HK-2 (cell line): ENCODE data around the gene CFAP74.
"Not testable (repeated sequence)": the region's sequence is repeated elsewhere in the genome, so short reads cannot be mapped to it uniquely, and the experiment has no call there.

ENCODE experiments used
- DNase-seq: peaks from one replicate; pipeline ENCODE4 v3.0.0-alpha.2; 2018; ENCODE audit not compliant: unreplicated experiment

Gene CFAP74

DNA sequence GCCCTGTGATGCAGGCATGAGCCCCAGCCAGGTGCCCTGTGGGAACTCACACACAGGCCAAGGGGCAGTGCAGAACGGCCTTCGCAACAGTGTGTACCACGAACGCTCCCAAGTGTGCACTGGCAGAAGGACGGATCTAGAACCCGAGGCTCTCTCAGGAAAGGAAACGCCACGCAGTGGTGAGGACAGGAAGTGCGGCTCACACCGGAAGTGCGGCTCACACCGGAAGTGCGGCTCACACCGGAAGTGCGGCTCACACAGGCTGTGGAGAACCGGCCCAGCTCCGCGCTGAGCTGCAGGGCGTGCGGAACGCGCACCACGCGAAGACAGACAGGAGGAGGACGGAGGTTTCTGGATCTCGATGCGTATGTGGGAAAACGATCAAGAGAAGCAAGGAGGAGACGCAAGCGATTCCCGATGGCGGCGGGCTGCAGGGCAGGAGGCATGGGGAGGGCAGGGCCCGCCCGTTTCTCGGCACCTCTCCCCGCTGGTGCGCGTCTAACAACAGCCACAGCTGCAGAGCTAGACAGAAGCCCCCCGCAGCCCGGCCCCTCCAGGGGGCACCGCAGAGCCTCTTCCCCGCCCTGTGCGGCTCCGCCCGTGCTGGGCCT, 48.6 kb downstream of the CFAP74 start:
- no peak for DNase-seq

DNA sequence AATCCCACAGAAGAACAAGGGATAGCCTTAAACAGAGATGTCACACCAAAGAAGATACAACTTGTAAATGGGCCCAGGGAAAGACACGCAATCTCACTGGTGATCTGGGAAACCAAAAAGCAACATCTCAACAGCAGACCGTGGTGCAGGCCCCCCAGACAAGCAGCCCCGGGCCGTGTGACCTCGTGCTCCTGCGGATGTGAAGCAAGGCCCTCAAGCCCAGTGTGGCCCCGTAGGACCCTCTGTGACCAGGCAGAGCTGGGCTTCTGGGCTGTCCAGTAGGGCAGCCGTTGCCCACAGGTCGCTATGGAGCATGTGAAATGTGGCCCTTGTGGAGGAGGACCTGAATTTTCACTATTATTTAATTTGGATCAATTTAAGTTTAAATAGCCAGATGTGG, 49.6 kb downstream of the CFAP74 start:
- no peak for DNase-seq

DNA sequence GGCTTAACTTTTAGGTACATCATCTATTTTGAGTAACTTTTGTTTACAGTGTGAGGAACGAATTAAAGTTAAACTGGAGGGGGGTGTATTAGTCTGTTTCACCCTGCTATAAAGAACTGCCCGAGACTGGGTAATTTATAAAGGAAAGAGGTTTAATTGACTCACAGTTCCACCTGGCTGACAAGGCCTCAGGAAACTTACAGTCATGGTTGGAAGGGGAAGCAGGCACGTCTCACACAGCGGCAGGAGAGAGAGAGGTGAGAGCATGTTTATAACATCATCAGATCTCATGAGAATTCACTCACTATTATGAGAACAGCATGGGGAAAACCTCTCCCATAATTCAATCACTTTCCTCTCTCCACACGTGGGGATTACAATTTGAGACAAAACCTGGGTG, 52.6 kb downstream of the CFAP74 start:
- no peak for DNase-seq

DNA sequence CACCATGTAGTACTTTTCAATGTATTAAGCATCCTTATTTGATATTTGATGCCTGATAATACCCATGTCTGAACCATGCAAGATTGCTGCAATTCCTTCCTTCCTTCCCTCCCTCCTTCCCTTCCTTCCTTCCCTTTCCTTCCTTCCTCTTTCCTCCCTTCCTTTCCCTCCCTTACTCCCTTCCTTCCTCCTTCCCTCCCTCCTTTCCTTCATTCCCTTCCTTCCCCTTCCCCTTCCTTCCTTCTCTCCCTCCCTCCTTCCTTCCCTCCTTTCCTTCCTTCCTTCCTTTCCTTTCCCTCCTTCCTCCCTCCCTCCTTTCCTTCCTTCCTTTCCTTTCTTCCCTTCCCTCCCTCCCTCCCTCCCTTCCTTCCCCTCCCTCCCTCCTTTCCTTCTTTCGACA, 54.8 kb downstream of the CFAP74 start:
- no peak for DNase-seq

- DNase-seq, result no peak
Observed at GRCh38 chr1:1947493-1947892, 56.1 kb downstream of the CFAP74 start.

DNA sequence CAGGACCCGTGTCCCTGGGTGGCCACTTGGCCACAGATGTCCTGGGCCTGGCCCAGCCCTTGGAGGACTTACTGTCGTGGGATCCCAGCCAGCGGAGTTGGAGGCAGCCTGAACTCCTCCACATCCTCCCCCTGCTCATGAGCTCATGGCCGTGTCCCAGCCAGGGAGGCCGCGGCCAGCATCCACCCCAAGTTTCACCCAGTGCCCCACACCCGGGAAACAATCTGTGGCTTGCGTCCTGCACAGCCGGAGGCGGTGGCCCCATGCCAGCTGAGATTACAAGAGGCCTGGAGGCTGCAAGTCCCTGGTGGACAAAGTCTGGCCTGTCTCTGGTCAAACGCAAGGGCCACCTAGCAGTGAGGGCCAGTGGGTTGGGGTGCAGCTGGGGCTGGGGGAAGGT, 57.0 kb downstream of the CFAP74 start:
- no peak for DNase-seq

DNA sequence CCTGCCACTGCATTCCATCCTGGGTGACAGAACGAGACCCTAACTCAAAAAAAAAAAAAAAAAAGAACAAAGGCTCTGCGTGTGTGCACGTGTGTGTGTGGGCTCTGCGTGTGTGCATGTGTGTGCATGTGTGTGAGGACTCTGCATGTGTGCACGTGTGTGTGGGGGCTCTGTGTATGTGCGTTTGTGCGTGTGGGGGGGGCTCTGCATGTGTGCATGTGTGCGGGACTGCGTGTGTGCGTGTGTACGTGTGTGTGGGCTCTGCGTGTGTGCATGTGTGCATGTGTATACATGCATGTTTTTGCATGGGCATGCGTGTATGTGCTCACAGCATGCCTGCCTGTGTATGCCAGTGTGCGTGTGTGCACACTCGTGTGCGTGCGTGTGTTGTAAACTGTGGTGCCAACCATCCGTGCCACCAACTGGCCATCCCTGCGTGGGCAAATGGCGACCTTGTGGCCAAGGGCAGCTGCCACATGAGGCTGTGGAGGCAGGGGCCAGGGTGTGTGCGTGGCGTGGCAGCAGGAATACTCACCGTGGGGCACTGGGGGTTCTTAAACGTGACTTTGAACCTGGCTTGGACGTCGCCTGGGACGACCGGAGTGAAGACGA, 57.7 kb downstream of the CFAP74 start:
- DNase-seq, result no peak

DNA sequence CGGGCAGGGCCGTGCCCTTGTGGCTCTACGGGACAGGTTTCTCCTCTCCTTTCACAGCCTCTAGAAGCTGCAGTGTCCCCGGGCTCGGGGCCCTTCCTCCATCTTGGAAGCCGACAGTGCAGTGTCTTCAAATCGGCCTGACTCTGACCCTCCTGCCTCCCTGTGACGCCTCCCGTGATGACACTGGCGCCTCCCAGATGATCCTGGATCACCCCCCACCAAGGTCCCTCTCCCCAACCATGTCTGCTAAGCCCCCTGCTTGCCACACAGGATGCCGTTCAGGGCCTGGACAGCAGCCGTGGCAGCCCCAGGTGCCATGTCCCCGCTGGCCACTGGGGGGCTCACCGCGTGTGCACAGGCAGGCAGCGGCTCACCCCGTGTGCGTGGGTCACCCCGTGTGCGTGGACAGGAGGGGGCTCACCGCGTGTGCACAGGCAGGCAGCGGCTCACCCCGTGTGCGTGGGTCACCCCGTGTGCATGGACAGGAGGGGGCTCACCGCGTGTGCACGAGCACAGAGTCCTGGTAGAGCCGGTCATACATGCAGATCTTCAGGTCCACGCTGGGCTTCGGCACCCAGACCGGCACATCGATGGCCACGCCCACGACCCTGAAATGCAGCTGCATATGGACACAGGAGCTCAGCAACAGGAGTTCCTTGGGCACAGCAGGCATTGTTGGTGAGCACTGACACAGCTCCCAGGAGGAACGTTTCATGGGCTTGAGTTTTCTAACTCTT, 59.6 kb downstream of the CFAP74 start:
- DNase-seq, result peak; percentile 50

DNA sequence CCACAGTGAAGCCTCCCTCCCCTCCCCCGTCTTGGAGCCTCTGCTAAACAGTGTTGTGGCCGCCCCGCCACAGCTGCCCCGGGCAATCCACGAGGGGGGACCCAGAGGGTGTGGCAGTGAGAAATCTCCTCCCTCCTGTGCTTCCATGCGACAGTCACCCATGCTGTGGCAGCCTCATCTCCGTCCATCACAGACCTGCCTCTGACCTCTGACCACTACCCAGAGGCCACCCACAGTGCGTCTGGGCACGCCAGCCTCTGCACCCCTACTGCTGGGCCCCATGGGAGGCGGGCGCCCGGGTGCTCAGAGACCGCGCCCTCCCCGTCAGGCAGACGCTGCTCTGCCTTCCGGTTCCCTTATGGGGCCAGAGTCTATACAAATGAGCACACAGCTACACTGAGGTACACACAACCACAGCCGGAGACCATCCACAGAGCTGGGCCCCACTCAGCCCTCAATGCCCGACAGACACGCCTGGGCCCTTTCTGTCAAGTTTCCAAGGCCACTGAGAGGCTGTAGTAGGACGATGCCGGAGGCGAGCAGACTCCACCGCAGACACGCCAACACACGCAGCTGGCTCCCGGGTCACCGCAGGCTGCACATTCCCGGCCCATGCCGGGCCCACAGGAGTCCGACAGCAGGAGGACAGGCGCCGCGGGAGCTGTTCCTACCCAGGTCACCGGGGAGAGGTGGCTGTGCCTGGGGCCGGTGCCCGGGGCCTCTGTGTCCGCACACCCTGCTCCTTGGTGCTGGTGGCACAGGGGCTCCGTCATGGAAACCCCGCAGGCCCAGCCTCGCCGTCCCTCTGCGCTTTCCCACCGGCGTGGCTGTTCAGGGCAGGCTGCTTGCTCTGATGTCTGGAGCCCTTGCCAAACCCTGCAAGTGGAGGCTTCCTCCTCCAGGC, 60.6 kb downstream of the CFAP74 start:
- no peak for DNase-seq

GRCh38 chr1:1941868-1942752, 61.5 kb downstream of the CFAP74 start:
- no peak for DNase-seq

- no peak for DNase-seq
Observed at GRCh38 chr1:1941211-1941841, 62.3 kb downstream of the CFAP74 start.

GRCh38 chr1:1940123-1940425, 63.5 kb downstream of the CFAP74 start:
- DNase-seq, result no peak

DNA sequence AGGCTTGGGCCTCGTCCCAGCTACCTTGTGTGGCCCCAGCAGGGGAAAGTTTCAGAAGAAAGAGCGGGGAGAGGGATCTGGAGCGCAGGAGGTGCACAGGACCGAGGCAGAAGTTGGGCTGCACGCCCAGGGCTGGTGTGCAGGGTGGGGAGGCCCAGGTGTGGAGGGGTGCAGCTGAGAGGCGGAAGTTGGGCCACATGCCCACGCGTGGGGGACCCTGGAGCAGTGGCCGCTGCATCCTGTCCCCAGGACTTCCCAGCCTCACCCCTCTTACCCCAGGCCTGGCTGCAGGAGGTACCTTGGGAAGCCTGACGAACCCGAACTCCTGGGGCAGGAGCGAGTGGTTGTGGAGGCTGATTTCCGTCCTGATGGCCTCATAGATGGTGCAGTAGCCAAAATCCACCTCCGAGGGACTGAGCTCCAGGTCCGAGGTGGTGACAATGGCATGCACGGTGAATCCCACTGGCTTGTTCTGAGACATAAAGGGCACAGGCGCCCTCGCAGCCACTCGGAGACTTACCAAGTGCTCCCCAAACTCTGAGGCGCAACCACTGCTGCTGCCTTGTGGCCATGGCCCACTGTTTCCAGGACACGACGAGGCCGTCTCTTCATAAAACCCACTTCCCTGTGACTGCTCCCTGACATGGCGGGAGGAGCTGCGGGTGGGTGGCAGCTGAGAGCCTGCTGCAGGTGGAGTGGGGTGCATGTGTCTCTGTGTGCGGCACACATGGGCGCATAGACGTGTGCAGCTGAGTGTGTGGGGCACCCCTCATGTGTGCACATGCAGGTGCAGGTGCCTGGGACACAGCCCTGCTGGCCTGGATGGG, 64.1 kb downstream of the CFAP74 start:
- no peak for DNase-seq

DNA sequence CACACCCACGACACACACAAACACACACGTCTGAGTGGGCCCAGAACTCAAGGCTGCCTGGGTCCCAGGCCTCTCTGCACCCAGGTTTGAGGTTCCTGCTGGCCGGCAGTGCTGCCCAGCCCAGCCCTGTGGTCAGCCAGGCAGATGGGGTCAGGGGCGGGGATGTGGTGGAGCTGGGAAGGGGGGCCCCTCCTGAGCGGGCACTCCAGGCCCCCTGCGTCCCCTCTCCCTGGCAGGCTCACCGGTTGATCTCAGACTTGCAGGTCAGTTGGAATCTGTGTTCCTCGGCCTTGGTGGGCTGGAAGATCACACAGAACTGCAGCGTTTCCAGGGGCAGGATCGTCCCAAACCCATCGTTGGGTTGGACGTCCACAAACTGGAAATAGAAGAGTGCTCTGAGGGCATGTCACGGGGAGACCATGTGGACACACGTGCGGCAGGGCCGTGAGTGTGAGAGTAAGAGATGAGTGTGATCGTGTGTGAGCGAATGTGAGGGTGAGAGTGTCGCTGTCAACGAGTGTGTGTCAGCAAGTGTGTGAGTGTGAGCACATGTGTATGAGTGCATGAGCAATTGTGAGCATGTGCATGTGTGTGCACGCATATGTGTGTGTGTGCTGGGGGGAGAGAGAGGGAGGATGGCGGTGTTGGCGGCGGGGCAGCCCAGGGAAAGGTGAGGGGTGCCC, 64.8 kb downstream of the CFAP74 start:
- no peak for DNase-seq

DNA sequence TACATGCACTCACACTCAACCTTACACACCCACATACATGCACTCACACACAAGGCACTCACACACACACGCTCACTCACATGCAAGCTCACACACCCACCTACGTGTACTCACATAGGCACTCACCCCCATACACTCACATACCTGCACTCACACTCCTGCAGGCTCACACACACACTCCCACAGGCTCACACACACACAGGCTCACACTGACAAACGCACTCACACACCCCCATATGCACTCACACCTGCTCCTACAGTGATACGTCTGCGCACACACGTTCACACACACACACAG, 65.4 kb downstream of the CFAP74 start:
- no peak for DNase-seq

DNA sequence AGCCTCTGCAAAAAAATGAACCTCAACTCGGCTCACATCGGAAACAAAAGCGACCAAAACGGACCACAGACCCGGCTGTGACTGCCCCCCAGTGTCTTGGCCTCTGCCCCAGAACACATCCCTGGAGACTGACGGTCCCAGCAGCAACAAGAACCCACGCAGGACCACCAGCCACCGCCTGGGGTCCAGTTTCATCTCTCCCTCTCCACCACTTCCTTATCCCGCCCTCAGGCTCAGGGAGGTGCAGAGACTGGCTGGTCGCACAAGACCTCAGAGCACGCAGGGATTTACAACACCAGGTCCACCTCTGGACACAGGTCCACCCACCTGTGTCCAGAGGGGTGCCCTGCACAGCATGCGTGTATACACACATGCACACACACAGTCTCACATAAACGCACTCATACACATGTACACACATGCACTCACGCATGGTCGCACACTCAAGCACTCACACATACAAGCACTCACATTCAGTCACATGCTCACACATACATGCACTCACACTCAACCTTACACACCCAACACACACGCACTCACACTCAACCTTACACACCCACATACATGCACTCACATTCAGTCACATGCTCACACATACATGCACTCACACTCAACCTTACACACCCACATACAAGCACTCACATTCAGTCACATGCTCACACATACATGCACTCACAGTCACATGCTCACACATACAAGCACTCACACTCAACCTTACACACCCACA, 65.9 kb downstream of the CFAP74 start:
- DNase-seq, result no peak

GRCh38 chr1:1937061-1937460, 66.5 kb downstream of the CFAP74 start:
- no peak for DNase-seq

- DNase-seq, result not testable (repeated sequence)
Observed at GRCh38 chr1:1934848-1935247, 68.7 kb downstream of the CFAP74 start.
